Bronchial epithelial cell (primary cell): ENCODE measurements around the gene MAGI2. TPM values are rescaled to one million over a fixed set of nuclear protein-coding genes. Genes with fewer than 3 reads are reported as not detected.

Experiments
- DNase-seq: peaks from one replicate; pipeline ENCODE4 v3.0.0-alpha.2; 2010; ENCODE audit warnings: low read depth
- FAIRE-seq: peaks from 2 replicates; lab custom pipeline; 2011; peaks lifted over from hg19 to GRCh38; lab: Jason Lieb, UNC
- H3K27me3 ChIP-seq: 2 replicates; pipeline ENCODE4 v1.5.1; 2011; ENCODE audit warnings: low read length; ENCODE audit not compliant: control insufficient read depth, insufficient read depth
- H3K36me3 ChIP-seq: 2 replicates; pipeline ENCODE4 v1.5.1; 2011; ENCODE audit warnings: low read length; ENCODE audit not compliant: control insufficient read depth, insufficient read depth
- H3K4me3 ChIP-seq: 2 replicates; pipeline ENCODE4 v1.5.1; 2011; ENCODE audit warnings: mild to moderate bottlenecking, low read depth, low read length, control low read depth
- CTCF ChIP-seq: IDR thresholded peaks from 2 replicates; pipeline ENCODE4 v1.5.1; 2011; ENCODE audit warnings: mild to moderate bottlenecking, moderate library complexity, low read length, control low read depth, inconsistent platforms; ENCODE audit not compliant: insufficient read depth, severe bottlenecking
- total RNA-seq: library from RNA; depleted of rRNA; stranded (reverse); fragments of >200 nt; gene quantifications from 2 replicates; pipeline ENCODE4 v1.2.1, GENCODE V29; 2014

The MAGI2 gene
- total RNA-seq, 1 donor from 2014 or later = 2.6 TPM

GRCh38 chr7:78218876-78219275 lies 1234.6 kb downstream of the MAGI2 start:
- no peak for TF ChIP-seq CTCF
- FAIRE-seq (peak; percentile 23), DNase-seq (no peak)
- Histone ChIP-seq H3K4me3 (no peak overlapping the region), H3K36me3 (no peaks in the 10 kb centered on the region), H3K27me3 (no peaks in the 10 kb centered on the region)

DNA sequence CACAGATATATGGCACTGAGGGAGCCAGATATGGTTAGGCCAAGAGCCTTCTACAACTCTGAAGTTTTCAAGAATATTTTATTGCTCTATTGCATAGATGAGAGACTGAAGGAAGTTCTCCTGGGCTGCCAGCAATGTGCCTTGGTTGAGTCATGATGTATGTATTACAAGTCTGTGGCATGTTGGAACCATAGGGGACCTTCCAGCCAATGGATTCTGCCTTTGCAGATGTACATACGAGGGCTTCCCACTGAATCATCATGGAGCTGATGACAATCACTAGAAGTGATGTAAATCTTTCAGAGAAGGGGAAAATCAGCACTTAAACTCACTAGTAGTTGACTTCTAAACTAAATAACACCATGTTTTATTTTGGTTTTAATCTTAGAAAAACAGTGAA lies 1235.4 kb downstream of the MAGI2 start:
- DNase-seq (peak; percentile 66), FAIRE-seq (no peak)
- no peaks in the 10 kb centered on the region for H3K27me3 ChIP-seq
- TF ChIP-seq CTCF = no peak
- no peaks in the 10 kb centered on the region for H3K36me3 ChIP-seq
- H3K4me3 ChIP-seq = no peak overlapping the region

DNA sequence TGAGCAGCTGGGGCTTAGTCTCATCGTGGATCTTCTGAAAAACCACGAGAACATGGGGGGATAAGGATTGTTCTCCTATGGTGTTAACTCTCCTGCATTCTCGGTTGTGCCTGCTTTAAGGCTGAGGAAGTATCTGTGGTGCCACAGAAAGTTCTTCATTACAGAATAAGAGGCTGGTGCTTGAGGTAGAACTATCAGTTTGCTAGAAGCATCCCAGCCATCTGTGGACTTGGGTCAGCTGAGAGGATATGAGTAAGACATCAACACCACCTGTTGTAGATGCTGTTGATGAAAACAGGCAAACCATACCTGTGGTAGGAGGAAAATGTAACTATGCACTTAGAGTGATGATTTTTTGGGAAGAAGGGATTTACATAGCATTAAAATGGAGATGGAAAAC lies 1238.3 kb downstream of the MAGI2 start:
- no peaks in the 10 kb centered on the region for H3K27me3 ChIP-seq
- peak; percentile 13 for FAIRE-seq
- no peak for DNase-seq
- H3K4me3 ChIP-seq = no peak overlapping the region
- no peak for TF ChIP-seq CTCF
- H3K36me3 ChIP-seq = no peaks in the 10 kb centered on the region

- Histone ChIP-seq H3K27me3 (no peaks in the 10 kb centered on the region), H3K4me3 (no peak overlapping the region), H3K36me3 (no peaks in the 10 kb centered on the region)
- no peak for TF ChIP-seq CTCF
- DNase-seq (no peak), FAIRE-seq (peak; percentile 13)
Observed at GRCh38 chr7:78213402-78213801, 1240.1 kb downstream of the MAGI2 start.

DNA sequence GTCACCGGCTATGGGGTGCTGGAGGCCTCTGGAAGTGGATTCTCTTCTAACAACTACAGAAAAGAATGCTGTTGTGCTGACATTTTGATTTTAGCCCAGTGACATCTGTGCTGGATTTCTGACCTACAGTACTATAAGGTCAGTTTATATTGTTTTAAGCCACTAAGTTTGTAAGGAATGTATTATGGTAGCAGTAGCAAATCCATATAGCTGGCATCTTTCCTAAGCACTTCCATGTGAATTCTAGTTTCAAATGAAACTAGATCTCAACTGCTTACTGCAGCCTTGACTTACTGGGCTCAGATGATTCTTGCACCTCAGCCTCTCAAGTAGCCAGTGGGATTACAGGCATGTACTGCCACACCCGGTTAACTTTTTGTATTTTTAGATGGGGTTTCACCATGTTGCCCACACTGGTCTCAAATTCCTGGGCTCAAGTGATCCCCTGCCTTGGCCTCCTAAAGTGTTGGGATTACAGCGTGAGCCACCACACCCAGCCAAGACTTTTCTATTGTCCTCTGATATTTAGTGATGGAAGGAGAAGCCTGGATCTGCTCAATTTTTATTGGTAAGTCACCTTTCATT lies 1240.9 kb downstream of the MAGI2 start:
- DNase-seq (no peak), FAIRE-seq (peak; percentile 7)
- TF ChIP-seq CTCF = no peak
- Histone ChIP-seq H3K4me3 (no peak overlapping the region), H3K27me3 (no peaks in the 10 kb centered on the region), H3K36me3 (no peaks in the 10 kb centered on the region)

DNA sequence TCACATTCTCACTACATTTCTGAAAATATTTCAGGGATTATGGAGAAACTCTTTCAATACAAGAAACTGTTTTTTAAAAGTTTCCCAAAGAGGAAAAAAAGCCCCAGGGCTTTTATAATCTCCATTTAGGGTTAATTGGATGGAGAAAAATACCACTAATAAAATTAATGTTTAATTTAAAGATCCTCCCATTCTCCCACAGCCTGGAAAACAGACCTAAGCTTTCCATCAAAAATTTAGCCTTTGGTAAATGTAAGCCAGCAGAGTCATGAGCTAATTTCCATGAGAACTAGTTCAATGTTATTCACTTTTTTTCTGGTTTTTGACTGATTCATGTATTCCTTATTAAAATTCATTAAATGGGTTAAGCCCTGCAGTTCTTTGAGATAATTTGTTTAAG lies 1246.2 kb downstream of the MAGI2 start:
- H3K4me3 ChIP-seq = no peak overlapping the region
- H3K36me3 ChIP-seq = no peaks in the 10 kb centered on the region
- TF ChIP-seq CTCF = no peak
- FAIRE-seq (no peak), DNase-seq (no peak)
- H3K27me3 ChIP-seq = no peaks in the 10 kb centered on the region
